ENCODE measurements around the gene NT5C3B.

The NT5C3B gene
- long read RNA-seq: 0 reads

DNA sequence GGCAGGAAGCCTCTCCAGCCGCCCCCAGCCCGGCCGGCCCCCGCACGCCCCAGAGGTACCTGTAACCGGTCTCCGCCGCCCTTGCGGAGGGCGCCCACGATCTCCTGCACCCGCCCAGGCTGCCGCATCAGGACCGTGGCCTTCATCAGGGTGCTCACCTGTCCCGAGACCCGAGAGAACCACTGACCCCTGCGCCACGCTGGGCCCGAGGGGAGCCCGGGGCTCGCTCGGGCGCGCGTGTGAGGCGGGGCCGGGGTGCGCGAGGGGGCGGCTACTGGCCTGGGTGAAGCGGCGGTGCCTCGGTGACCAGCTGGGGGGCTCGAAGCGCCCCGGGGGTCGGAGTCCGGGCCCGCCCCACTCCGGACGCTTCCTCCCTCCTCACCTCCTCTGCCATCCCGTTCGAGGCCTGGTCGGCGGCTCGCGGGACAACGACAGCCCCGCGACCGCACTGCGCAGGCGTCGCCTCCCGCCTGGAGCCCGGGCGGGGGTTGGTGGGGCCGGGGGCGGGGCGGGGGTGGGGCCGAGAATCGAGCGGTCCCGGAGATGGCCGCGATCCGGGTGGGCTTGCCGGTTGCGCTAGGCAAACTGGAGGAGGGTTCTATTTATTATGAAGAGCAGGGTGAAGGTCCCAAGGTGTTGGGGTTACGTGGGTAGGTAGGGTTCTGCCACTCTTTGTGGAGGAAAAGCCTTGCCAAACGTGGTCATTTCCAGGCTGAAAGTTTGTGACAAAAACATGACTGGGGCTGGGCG, at the start of gene NT5C3B:
Gene NT5C3B, minus strand, starts transcription at position 433 of the 750 bp plus-strand sequence. Its CDS starts 39 bp downstream, at position 394.
- no peak for DNase-seq (ENCODE audit: low read depth in 1 of 2, low spot score in 1 of 2)
- Histone ChIP-seq H3K27ac (replicated peaks) (no peak within 1 kb of the TSS), H3K4me3 (replicated peaks; ENCODE audit: insufficient read depth, low read length) (peak within 1 kb of the TSS; percentile 35), H3K27me3 (ENCODE audit: insufficient read depth, poor library complexity, severe bottlenecking) (peaks cover 29% of the 10 kb centered on the region)
- TF ChIP-seq, protein P1, sequence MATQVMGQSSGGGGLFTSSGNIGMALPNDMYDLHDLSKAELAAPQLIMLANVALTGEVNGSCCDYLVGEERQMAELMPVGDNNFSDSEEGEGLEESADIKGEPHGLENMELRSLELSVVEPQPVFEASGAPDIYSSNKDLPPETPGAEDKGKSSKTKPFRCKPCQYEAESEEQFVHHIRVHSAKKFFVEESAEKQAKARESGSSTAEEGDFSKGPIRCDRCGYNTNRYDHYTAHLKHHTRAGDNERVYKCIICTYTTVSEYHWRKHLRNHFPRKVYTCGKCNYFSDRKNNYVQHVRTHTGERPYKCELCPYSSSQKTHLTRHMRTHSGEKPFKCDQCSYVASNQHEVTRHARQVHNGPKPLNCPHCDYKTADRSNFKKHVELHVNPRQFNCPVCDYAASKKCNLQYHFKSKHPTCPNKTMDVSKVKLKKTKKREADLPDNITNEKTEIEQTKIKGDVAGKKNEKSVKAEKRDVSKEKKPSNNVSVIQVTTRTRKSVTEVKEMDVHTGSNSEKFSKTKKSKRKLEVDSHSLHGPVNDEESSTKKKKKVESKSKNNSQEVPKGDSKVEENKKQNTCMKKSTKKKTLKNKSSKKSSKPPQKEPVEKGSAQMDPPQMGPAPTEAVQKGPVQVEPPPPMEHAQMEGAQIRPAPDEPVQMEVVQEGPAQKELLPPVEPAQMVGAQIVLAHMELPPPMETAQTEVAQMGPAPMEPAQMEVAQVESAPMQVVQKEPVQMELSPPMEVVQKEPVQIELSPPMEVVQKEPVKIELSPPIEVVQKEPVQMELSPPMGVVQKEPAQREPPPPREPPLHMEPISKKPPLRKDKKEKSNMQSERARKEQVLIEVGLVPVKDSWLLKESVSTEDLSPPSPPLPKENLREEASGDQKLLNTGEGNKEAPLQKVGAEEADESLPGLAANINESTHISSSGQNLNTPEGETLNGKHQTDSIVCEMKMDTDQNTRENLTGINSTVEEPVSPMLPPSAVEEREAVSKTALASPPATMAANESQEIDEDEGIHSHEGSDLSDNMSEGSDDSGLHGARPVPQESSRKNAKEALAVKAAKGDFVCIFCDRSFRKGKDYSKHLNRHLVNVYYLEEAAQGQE (IDR thresholded peaks at IDR 0.05; ENCODE audit: insufficient replicate concordance, low read depth): no peak
- no peak for TF ChIP-seq GABPA (IDR thresholded peaks at IDR 0.05; ENCODE audit: low read depth)
- TF ChIP-seq, protein P2, sequence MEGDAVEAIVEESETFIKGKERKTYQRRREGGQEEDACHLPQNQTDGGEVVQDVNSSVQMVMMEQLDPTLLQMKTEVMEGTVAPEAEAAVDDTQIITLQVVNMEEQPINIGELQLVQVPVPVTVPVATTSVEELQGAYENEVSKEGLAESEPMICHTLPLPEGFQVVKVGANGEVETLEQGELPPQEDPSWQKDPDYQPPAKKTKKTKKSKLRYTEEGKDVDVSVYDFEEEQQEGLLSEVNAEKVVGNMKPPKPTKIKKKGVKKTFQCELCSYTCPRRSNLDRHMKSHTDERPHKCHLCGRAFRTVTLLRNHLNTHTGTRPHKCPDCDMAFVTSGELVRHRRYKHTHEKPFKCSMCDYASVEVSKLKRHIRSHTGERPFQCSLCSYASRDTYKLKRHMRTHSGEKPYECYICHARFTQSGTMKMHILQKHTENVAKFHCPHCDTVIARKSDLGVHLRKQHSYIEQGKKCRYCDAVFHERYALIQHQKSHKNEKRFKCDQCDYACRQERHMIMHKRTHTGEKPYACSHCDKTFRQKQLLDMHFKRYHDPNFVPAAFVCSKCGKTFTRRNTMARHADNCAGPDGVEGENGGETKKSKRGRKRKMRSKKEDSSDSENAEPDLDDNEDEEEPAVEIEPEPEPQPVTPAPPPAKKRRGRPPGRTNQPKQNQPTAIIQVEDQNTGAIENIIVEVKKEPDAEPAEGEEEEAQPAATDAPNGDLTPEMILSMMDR (IDR thresholded peaks at IDR 0.05; ENCODE audit: insufficient read depth, low read length): no peak
- no peak for TF ChIP-seq SPI1 (IDR thresholded peaks at IDR 0.05; ENCODE audit: borderline replicate concordance, low read depth)
- no peak for TF ChIP-seq POLR2AphosphoS5 (IDR thresholded peaks at IDR 0.05; ENCODE audit: low read depth)

DNA sequence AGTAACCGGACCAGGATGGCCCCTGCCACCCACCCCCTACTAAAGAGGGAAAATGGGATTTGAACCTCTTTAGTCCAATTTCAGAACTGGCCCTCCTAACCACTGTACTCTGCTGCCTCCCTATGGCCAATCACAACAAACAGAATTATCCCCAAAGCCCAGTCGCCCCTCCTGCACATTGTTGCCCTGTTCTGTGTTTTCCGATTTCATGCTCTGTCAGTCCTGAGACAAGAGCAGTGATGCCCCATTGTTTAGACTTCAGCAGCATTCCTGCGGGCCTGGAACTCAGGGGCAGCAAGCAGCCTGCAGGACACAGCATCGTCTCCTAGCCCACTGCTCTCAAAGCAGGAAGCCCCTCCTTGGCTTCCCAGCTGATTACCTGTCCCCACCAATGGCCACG, 49.7 kb upstream of the NT5C3B start:
- no peaks in the 10 kb centered on the region for H3K27me3 ChIP-seq (ENCODE audit: insufficient read depth, poor library complexity, severe bottlenecking)
- DNase-seq (ENCODE audit: low read depth in 1 of 2, low spot score in 1 of 2): no peak

DNA sequence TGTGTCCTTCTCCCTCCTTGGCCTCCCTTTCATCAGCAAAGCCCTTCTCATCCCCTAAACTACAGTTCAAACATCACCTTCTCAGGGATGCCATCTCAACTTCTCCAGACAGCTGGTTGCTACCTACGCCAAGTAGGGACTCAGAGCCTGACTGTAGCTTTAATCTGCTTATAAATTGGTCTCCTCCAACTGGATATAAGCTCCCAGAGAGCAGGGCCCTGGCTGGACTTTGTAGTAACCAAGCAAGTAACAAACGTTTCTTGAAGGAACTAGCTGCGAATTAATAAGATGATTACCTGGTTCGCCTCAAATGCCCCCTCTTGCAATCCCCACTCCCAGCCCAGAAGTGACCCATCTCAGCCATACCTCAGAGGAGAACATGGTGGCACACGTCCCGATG, 46.7 kb upstream of the NT5C3B start:
- DNase-seq (ENCODE audit: low read depth in 1 of 2, low spot score in 1 of 2): no peak

More for the DNA sequence above, 49.7 kb upstream of the NT5C3B start:
- TF ChIP-seq GABPA (IDR thresholded peaks at IDR 0.05; ENCODE audit: low read depth): no peak
- TF ChIP-seq, protein P1 (IDR thresholded peaks at IDR 0.05; ENCODE audit: insufficient replicate concordance, low read depth): no peak
- no peak overlapping the region for H3K27ac ChIP-seq (replicated peaks)
- H3K4me3 ChIP-seq (replicated peaks; ENCODE audit: insufficient read depth, low read length): no peak overlapping the region

More for the DNA sequence above, 46.7 kb upstream of the NT5C3B start:
- no peaks in the 10 kb centered on the region for H3K27me3 ChIP-seq (ENCODE audit: insufficient read depth, poor library complexity, severe bottlenecking)
- no peak overlapping the region for H3K4me3 ChIP-seq (replicated peaks; ENCODE audit: insufficient read depth, low read length)
- no peak for TF ChIP-seq GABPA (IDR thresholded peaks at IDR 0.05; ENCODE audit: low read depth)
- no peak for TF ChIP-seq SPI1 (IDR thresholded peaks at IDR 0.05; ENCODE audit: borderline replicate concordance, low read depth)
- TF ChIP-seq, protein P1 (IDR thresholded peaks at IDR 0.05; ENCODE audit: insufficient replicate concordance, low read depth): no peak
- H3K27ac ChIP-seq (replicated peaks): no peak overlapping the region

Data from HL-60 (cell line).